DMS 273 (cell line): ENCODE measurements around the gene STXBP6.
"Not testable (repeated sequence)": the region's sequence is repeated elsewhere in the genome, so short reads cannot be mapped to it uniquely, and the experiment has no call there.

Source experiments
- DNase-seq: peaks from one replicate; lab custom pipeline; 2025; ENCODE audit not compliant: unreplicated experiment; lab: John Stamatoyannopoulos, UW

The STXBP6 gene

DNA sequence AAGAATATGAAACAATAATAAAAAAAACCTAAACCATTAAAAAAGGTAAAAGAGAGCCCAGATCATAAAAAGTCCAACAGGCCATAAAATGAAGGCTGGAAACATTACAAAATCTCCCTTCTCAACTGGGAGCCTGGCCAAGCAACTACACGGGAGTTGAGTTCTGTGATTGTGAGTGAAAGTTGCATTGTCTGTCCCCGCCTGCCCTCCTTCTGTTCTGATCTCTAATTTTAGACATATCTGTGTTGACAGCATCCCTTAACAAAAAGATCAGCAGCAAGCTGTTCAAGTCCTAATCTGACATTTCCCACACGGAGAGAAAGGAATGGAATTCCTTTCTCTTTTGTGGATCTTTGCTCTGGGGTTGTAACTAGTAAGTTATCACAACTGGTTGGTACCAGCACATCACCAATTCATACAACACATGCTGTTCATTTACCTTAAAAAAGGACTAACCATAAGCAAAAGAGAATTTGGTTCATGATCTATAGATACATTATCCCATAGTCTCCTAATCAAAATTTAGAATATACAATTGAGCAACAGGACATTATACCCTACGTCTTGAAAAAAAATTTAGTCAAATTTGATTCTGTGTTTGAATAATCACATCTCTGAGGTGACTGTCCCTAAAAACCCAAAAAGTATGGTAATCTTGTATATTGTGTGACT is 210.9 kb downstream of the STXBP6 start:
- no peak for DNase-seq

DNA sequence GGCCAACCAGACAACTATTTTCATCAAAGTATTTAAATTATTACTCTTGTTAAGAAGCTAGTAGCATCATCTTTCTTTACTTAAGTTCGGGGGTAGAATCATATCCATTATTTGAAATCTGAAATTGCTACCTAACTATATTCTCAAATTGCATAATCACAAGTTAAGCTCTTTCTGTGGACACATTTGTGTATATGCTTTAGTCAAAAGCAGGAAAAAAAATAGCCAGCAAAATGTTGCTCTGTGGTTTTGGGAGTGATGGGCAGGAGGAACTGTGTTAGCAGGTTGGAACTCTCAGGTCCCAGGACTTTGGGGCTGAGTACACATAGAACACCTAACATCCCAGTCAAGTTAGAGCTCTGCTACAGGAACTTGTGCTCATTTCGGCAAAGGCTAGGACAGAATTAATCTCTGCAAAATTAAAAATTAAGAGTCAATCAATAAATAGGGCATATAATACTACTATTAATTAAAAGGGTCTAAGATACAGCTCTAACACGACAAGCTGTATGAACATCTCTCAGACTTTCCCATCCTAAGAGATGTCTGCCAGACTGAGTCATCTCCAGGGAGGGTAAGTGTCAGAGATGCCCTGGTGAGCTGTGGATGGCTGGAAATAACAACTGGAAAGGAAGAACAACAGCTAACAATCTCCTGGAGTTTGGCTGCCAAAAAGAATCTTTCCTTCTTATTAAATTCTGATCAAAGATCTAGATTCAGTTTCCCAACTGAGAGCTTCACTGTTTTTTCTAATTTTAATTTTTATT is 212.5 kb downstream of the STXBP6 start:
- DNase-seq, result no peak

DNA sequence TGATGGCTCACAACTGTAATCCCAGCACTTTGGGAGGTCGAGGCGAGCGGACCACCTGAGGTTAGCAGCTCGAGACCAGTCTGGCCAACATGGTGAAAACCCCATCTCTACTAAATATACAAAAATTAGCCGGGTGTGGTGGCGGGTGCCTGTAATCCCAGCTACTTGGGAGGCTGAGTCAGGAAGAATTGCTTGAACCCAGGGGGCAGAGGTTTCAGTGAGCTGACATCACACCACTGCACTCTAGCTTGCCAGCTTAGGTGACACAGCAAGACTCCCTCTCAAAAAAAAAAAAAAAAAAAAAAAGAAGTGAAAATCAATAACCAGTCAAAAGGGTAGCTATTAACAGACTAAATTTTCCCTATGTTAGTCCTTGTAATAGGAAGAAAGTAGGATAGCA is 213.6 kb downstream of the STXBP6 start:
- not testable (repeated sequence) for DNase-seq

DNA sequence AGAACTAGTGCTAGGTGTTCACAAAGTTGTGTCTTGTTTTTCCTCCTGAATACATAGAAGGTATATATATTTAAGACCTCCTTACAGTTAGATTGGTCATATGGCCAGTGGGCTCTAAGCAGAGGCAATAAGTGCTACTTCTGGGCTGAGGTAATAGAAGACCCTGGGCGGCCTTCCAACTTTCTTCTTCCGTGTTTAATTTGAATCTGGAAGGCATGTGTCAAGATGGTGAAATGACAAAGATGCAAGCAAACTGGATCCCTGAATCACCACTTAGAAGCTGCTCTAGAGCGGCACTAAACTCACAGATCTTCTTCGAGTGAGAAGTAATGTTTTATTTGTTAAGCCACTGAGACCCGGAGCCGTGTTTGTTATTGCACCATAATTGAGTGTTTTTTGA is 215.0 kb downstream of the STXBP6 start:
- no peak for DNase-seq

DNA sequence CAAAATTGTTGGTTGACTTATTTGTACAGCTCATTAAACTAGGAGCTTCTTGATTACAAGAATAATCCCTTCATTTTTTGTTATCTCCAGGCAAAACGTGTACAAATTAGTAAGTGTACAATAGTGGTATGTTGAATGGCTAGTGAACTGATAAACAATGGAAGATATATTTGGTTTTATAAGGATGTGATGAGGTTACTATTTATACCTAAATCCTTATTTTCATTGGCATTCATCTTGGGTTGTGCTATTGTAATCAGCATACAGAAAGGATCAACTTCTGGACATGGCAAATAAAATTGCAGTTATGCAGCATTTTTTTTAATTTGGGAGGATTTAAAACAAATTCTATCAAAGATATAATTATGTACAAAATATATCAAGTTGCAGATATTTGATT is 216.6 kb downstream of the STXBP6 start:
- DNase-seq, result no peak

DNA sequence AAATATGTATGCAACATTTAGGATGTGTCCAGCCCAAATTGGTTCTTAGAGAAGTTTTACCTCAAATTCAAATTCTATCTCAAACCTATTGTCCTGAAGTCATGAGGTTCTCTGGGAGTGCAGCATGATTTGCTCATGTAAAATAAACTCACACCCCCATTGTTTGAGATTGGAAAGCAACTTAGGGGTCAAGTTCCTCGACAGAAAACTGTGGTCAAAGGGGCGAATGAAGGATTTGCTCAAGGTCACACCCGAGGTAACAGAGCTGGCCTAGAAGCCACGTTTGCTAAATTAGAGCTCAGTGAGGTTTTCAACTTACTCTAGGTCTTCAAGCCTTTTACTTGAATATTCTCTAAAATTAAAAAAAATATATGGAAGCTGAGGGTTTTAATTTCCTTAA is 218.3 kb downstream of the STXBP6 start:
- no peak for DNase-seq

DNA sequence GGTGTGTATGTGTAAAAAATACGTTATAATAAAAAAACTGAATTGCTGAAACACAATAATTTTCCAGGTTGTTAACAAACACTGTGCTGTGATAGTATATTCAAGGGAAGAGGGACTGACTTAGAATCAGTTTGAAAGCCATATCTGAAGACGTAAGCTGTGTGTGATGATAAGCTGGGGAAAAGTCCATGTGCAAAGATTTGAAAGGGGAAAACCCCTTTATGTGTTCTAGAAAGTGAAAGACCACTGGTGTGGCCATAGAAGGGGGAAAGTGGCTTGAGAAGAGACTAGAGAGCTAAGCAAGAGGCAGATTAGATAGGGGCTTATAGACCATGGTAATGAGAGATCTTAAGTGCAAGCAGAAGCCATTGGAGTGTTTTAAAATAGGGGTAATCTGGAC is 220.1 kb downstream of the STXBP6 start:
- DNase-seq, result no peak

DNA sequence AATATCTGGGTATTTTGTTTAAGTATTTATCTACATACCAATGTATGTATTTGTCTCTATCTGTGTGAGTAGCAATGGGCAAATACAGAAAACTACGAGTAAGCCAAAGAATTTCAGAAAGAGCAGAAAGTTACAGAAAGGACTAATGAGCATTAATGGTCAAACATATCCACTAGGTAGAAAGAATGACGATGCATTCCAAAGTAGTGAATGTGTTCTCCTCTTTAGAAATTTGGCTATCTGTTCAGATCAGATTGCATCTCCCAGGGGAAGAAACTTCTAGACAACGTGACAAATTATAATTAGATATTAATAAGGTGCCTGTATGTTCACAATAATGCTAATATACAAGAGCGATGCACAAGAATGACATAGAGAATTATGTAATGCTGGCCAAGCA is 221.5 kb downstream of the STXBP6 start:
- DNase-seq, result no peak

DNA sequence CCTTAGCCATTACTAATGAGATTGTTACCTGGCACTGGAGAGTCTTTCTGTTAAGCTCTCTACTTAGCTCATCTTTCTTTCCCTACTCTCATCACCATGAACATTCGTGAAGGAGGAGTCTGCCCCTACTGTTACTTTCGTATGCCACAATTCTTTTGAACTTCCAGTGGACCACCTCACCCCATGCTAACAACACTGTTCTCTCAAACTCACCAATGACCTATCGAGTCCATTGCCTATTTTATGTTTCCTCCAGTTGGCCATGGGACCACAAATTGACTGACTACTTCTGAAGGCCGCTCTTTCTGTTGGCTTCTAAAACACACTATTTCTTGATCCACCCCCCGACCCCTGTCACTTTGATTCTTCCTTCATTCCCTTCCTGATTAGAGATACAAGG is 223.6 kb downstream of the STXBP6 start:
- DNase-seq, result no peak

DNA sequence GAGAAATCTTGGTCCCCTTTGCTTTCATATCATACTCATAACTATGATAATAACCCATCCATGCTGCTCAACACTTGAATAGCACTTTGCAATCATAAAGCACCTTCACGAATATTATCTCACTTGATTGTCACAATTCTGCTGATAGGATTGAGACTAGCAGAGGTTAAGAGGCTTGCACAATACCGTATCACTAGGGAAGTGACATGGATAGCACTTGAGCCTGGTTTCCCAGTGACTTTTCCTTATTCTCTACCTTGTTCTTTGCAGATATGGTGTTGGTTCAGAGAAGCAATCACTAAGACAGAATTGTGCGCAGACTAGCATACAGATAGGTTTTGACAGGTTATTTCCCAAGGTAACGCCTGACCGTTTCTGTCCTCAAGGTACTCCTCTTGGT is 229.3 kb downstream of the STXBP6 start:
- no peak for DNase-seq

DNA sequence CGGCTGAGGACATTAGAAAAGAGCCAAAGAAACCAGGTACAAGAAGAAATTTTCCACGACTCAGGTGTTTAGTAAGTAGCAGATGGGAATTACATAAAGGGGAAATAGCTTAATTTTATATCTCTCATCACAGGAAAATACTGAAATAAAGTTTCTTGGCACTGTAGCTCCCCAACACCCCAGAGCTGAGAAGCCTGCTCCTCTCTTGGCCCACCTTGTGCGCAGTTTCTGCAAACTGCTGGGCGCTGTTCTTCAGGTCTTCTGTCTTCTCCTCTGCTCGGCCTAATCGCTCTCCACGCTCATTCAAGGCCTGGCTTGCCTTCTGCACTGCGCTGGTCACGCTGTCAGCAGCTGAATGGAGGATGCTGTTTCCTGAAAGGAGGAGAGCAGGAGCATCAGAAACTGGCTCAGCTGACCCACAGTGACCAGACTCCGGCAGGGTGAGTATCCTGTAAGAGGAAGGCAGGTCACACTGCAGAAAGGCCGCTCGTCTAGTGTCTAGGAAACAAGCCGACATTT is 231.1 kb downstream of the STXBP6 start:
- DNase-seq, result no peak

DNA sequence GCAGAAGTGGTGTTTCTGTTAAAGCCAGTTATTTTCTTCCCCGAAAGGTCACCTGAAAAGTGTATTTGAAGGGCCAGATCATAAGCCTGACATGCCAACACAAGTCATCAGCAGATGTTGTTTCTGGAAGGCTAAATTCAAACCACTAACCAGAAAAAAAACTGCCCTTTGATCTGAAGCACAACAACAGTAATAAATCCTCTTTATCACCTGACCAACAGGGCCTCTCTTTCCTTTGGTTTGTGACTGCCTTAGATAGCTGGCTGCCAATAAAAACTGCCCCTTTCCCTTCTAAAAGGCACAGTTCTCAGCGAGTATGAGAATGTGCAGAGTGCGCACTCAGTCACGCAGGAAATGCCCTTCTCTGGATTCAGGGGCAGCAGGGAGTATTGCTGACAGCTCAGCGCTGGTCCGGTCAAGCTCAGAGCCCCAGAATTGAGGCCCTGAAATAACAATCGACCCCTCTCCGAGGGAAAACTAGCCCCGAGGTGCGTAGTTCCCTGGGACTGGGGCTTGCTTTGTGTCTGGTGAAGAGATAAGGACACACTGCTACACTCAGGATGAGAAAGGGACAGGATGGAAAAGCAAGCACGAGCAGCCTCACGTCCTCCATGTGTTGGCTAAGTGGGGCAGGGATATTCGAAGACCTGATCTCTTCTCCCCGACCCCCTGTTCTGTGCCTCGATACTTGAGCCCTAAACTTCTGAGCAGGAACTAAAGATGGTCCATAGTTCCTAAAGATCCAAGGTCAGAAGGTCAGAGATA is 231.7 kb downstream of the STXBP6 start:
- no peak for DNase-seq

DNA sequence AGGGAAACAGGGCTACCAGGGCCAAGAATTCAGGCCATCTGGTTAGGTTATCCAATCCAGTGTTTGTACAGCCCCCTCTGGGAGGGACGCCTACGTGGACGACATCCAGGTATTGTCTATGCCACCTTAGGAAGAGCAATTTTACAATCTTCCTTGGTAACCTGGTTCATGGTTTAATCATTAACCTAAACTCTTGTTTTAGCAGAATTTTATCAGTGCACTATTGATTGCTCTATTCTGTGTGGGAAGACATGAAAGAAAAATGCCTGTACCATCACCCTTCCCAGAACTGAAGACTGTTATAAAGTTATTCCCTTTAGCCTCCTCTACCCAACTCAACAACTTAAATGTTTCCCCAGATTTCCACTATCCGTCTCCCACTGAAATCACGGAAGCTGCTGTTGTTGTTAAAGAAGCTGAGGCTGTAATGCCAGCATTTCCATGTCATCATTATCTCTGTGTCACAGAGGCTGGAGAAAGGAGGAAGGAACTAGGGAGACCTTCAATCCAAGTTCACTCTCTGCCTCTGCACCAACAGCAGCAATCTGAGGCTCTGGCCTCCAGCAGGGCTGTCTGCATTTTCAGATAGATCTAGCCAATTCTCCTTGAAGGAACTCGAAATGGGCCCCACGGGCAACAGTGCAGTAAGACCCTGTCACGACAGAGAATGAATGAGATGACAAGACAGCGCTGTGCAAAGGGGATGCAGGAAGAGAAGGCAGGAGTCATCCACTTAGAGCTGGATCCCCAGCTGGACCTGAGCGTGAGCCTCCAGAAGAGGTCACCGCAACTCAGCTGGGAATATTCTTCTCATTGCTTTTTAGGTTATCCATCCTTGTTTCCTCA is 232.5 kb downstream of the STXBP6 start:
- peak; percentile 25 for DNase-seq

DNA sequence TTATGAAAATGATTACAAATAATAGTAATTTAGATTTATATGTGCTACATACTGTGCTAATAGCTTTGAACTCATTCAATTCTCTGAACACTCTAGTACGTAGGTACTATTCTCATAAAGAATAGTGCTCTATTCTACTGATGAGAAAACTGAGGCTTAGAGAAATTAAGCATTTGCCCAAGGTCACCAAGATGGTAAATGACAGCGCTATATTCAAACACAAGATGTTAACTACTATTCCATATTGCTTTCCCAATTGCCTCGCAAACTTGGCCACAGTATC is 233.1 kb downstream of the STXBP6 start:
- no peak for DNase-seq

DNA sequence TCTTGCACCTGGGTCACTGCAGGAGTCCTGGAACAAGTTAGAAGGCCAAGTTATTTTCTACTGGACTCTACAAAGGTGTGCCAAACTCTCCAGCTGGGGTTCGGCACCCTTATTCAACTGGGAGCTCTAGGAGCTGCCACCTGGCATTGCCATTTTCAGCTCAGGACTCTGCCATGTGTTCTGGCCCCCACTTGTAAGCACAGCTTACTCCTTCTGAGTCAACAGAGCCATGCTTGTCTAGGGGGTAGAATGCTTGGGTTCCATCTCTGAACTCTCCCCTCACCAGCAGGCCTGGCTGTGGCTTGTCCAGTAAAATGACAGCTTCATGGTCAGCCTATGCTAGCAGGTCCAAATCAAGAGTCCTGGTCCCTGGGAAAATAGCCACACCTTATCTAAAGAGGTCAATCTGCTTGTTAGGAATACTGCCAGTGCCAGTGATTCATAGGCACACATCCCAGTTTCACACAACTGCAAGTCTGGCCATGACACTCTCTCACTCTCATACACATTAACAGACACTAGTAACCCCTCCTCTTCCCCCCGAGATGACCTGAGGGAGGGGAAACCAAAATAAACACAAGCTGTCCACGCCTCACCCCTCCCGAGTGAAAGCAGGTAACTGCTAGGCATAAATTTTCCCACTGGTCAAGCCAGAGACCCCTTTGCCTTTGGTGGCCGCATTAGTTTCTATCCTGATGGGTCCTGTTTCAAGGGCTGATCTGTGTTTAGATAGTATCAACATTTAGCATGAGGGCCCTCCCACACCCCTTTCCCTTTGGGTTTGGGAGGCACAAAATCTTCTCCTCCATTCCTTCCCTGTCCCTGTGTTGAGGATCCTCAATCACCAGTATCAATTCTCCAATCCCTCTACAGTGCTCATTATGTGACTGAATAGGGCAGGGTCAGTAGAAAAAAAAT is 233.7 kb downstream of the STXBP6 start:
- DNase-seq, result peak; percentile 32

DNA sequence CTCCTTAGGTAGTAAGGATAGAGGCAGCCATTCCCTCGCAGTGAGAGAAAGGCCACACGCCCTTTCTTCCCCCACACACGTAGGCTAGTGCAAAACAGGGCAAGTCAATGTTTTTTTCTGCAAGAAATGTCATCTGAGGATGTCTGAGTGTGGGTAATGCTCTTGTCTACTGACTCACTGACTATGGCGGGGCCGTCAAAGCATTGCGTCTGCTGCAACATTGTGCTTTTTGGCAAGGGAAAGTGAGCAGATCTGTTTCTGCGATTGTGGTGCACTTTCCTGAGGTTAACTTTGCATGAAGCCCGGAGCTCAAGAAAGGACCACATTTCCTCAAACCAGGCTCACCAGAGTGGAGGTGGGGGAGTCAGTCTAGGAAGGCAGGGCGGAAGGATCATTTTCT is 234.4 kb downstream of the STXBP6 start:
- no peak for DNase-seq

DNA sequence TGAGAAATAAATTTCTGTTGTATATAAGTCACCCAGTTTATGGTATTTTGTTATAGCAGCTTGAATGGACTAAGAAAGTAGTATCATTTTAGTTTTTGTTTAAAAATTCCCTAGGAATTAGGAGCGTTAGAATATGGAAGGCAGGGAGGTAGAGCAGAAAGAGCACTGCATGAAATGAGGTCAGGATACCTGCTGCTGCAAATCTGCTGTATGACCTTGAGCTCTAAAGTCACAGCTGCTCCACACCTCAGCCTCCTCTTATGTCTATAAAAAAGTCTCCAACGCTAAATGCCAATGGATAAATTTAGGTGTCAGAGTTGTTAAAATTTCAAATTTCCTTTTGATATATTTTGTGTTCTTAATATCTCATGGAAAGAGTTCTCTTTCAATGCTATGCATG is 235.0 kb downstream of the STXBP6 start:
- DNase-seq, result no peak

DNA sequence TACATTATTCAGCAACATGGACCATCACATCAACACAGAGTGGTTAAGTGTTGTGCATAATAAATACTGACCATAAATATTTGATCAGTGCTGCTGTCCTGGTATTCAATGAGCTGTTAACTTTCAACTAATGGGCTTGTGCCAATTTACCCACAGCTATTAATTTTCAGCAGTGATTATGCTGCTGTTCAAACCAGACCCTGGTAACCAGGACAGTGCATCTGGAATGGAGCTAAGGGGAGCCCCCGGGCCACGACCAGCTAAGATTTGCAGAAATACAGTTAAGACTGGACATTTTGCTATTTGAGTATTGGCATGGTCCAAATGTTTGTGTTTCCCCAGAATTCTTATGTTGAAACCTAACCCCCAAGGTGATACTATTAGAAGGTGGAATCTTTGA is 235.6 kb downstream of the STXBP6 start:
- no peak for DNase-seq

DNA sequence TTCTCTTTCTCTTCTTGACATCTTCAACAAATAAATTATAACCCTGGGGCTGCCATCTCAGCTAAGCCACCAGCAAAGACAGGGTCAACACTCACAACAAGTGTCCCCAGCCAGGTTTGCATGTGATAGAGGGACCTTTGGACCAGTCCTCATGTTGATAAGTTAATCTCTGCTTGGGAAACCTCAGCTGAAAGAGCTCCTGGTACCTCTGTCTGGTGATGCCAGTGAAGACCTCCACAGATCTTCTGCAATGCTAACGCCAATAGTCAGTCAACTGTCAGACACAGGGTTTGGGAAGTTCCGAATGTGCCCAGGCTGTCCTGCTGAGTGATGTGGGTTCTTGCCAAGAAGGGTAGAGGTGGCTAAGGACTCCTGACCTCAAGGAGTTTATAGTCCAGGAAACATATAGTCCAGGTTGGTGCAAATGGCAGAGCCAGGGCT is 236.1 kb downstream of the STXBP6 start:
- no peak for DNase-seq
